SK-N-SH (cell line): ENCODE data around the gene EIF5B. TPM values are rescaled to one million over a fixed set of nuclear protein-coding genes. Genes with fewer than 3 reads are reported as not detected.
A peak's percentile ranks its signal among the peaks of the same experiment; 100 is the strongest.

Experiments
- CTCF ChIA-PET: fragments of 300-600, 350-600 bp; formaldehyde crosslinking; extraction: SDS; loops from one replicate; lab custom pipeline; 2021; lab: Yijun Ruan, JAX
- POLR2A ChIA-PET: fragments of 350-600 bp; sonication (Branson Sonifier 250); formaldehyde crosslinking; extraction: SDS; loops from one replicate; lab custom pipeline; 2020; ENCODE audit warnings: antibody characterized with exemption, inconsistent platforms; lab: Yijun Ruan, JAX
- DNase-seq: peaks from one replicate; pipeline ENCODE4 v3.0.0; 2012
- H2AFZ ChIP-seq: fragments of 200-600 bp; sonication (generic); 2 replicates; pipeline ENCODE4 v1.8.1; 2016; ENCODE audit warnings: antibody characterized with exemption, mild to moderate bottlenecking, low read depth
- H3F3A ChIP-seq: fragments of 200-600 bp; sonication (generic); replicated peaks from 2 replicates; pipeline ENCODE3; 2016; ENCODE audit warnings: antibody characterized with exemption, mild to moderate bottlenecking; ENCODE audit not compliant: insufficient read depth
- H3K27ac ChIP-seq, 2 experiments: fragments of 200-500 bp in 1 of 2; fragments of 200-600 bp in 1 of 2; sonication (Bioruptor generic) in 1 of 2; sonication (generic), shearing (Covaris generic) in 1 of 2; 2 replicates each; pipeline versions ENCODE4 v1.5.1 to v1.6.1; 2014 to 2016; ENCODE audit warnings: low read depth in 2 of 2, inconsistent platforms in 1 of 2, low read length in 1 of 2, mild to moderate bottlenecking in 1 of 2, mixed read lengths in 1 of 2
- H3K27me3 ChIP-seq: fragments of 200-600 bp; sonication (generic), shearing (Covaris generic); 2 replicates; pipeline ENCODE4 v1.6.1; 2016; ENCODE audit warnings: mixed run types; ENCODE audit not compliant: insufficient read depth
- H3K36me3 ChIP-seq, 2 experiments: fragments of 200-500 bp in 1 of 2; fragments of 200-600 bp in 1 of 2; sonication (Bioruptor generic) in 1 of 2; sonication (generic) in 1 of 2; replicated peaks in 1 of 2; 2 replicates each; pipeline versions ENCODE3 to v1.5.1; 2014 to 2016; ENCODE audit warnings: low read length in 1 of 2, mild to moderate bottlenecking in 1 of 2; ENCODE audit not compliant: insufficient read depth in 2 of 2, control insufficient read depth in 1 of 2
- H3K4me1 ChIP-seq, 2 experiments: fragments of 200-500 bp in 1 of 2; fragments of 200-600 bp in 1 of 2; sonication (Bioruptor generic) in 1 of 2; sonication (generic), shearing (Covaris generic) in 1 of 2; 2 replicates each; pipeline versions ENCODE4 v1.5.1 to v1.6.1; 2014 to 2016; ENCODE audit warnings: low read depth in 1 of 2, low read length in 1 of 2, mixed run types in 1 of 2; ENCODE audit not compliant: insufficient read depth in 2 of 2, control insufficient read depth in 1 of 2
- H3K4me2 ChIP-seq: fragments of 200-600 bp; sonication (generic), shearing (Covaris generic); 2 replicates; pipeline ENCODE4 v1.6.1; 2017; ENCODE audit warnings: mixed run types
- H3K4me3 ChIP-seq, 2 experiments: fragments of 200-500 bp in 1 of 2; fragments of 200-600 bp in 1 of 2; sonication (Bioruptor generic) in 1 of 2; sonication (generic), shearing (Covaris generic) in 1 of 2; 2 replicates each; pipeline versions ENCODE4 v1.5.1 to v1.8.1; 2014 to 2016; ENCODE audit warnings: low read depth in 2 of 2, inconsistent platforms in 1 of 2, low read length in 1 of 2, mild to moderate bottlenecking in 1 of 2, mixed read lengths in 1 of 2, moderate library complexity in 1 of 2
- H3K79me2 ChIP-seq: fragments of 200-600 bp; sonication (generic); 2 replicates; pipeline ENCODE4 v1.8.1; 2017; ENCODE audit warnings: mild to moderate bottlenecking; ENCODE audit not compliant: insufficient read depth
- H3K9ac ChIP-seq: fragments of 200-600 bp; sonication (generic); 2 replicates; pipeline ENCODE4 v1.6.1; 2017; ENCODE audit warnings: mixed run types
- H3K9me2 ChIP-seq: fragments of 200-600 bp; sonication (generic); 2 replicates; pipeline ENCODE4 v1.6.1; 2017; ENCODE audit warnings: mixed run types
- H3K9me3 ChIP-seq: fragments of 200-600 bp; sonication (generic); 2 replicates; pipeline ENCODE4 v1.6.1; 2017; ENCODE audit warnings: mixed run types, mild to moderate bottlenecking, moderate library complexity
- H4K20me1 ChIP-seq: fragments of 200-600 bp; sonication (generic); 2 replicates; pipeline ENCODE4 v1.6.1; 2017; ENCODE audit warnings: mild to moderate bottlenecking, mixed run types; ENCODE audit not compliant: insufficient read depth
- CHD2 ChIP-seq: fragments of 150-350 bp; IDR thresholded peaks from 2 replicates; pipeline ENCODE4 v1.6.1; 2018; ENCODE audit warnings: low read length; ENCODE audit not compliant: partially characterized antibody
- EP300 ChIP-seq, 2 experiments: IDR thresholded peaks; 2 replicates each; pipeline versions ENCODE4 v1.4.0 to v1.6.1; 2012; ENCODE audit warnings: borderline replicate concordance in 1 of 2, low read depth in 1 of 2, low read length in 1 of 2
- FOSL2 ChIP-seq: IDR thresholded peaks from 2 replicates; pipeline ENCODE4 v1.4.0; 2012; ENCODE audit warnings: low read depth, mild to moderate bottlenecking, moderate library complexity, borderline replicate concordance
- FOXJ3 ChIP-seq: sonication (generic); formaldehyde crosslinking; IDR thresholded peaks from 2 replicates; pipeline ENCODE4 v1.5.1; 2020; ENCODE audit warnings: mild to moderate bottlenecking, missing genetic modification reagents
- FOXM1 ChIP-seq: IDR thresholded peaks from 2 replicates; pipeline ENCODE4 v1.4.0; 2012; ENCODE audit warnings: low read depth, mild to moderate bottlenecking
- GABPA ChIP-seq: IDR thresholded peaks from 2 replicates; pipeline ENCODE4 v1.4.0; 2012; ENCODE audit warnings: low read depth, mild to moderate bottlenecking
- GATA2 ChIP-seq: sonication (generic); formaldehyde crosslinking; IDR thresholded peaks from 2 replicates; pipeline ENCODE4 v1.5.0; 2020; ENCODE audit warnings: mild to moderate bottlenecking, missing genetic modification reagents
- IRF3 ChIP-seq: fragments of 150-350 bp; IDR thresholded peaks from 2 replicates; pipeline ENCODE4 v1.6.1; 2016; ENCODE audit warnings: mild to moderate bottlenecking, low read depth, low read length
- JUND ChIP-seq: IDR thresholded peaks from 2 replicates; pipeline ENCODE4 v1.4.0; 2012
- MAX ChIP-seq: IDR thresholded peaks from 2 replicates; pipeline ENCODE4 v1.4.0; 2012; ENCODE audit warnings: low read depth
- MEF2A ChIP-seq: IDR thresholded peaks from 2 replicates; pipeline ENCODE4 v1.4.0; 2012; ENCODE audit warnings: low read depth, borderline replicate concordance
- MXI1 ChIP-seq: IDR thresholded peaks from 2 replicates; pipeline ENCODE4 v1.6.1; 2012; ENCODE audit warnings: mild to moderate bottlenecking, low read depth, low read length, improper control_type of control experiment
- NFIC ChIP-seq: IDR thresholded peaks from 2 replicates; pipeline ENCODE4 v1.4.0; 2012; ENCODE audit warnings: borderline replicate concordance
- RAD21 ChIP-seq: IDR thresholded peaks from 2 replicates; pipeline ENCODE4 v1.6.1; 2012; ENCODE audit warnings: mild to moderate bottlenecking, low read length
- REST ChIP-seq: IDR thresholded peaks from 2 replicates; pipeline ENCODE4 v1.6.1; 2012; ENCODE audit warnings: mild to moderate bottlenecking, low read depth, low read length, moderate library complexity
- RFX5 ChIP-seq: IDR thresholded peaks from 2 replicates; pipeline ENCODE4 v1.6.1; 2012; ENCODE audit warnings: mild to moderate bottlenecking, improper control_type of control experiment, low read length
- SIN3A ChIP-seq: IDR thresholded peaks from 2 replicates; pipeline ENCODE4 v1.6.1; 2012; ENCODE audit warnings: low read depth, mild to moderate bottlenecking, low read length, moderate library complexity, borderline replicate concordance
- SMC3 ChIP-seq: IDR thresholded peaks from 2 replicates; pipeline ENCODE4 v1.6.1; 2012; ENCODE audit warnings: low read depth, low read length, improper control_type of control experiment
- TAF1 ChIP-seq: IDR thresholded peaks from 2 replicates; pipeline ENCODE4 v1.6.1; 2012; ENCODE audit warnings: low read depth, mild to moderate bottlenecking, low read length, moderate library complexity, borderline replicate concordance
- USF2 ChIP-seq: fragments of 150-350 bp; IDR thresholded peaks from 2 replicates; pipeline ENCODE4 v1.6.1; 2017; ENCODE audit warnings: antibody characterized with exemption, low read length, low read depth, borderline replicate concordance
- YY1 ChIP-seq: IDR thresholded peaks from 2 replicates; pipeline ENCODE4 v1.4.0; 2012; ENCODE audit warnings: low read depth, mild to moderate bottlenecking
- ZBTB33 ChIP-seq: IDR thresholded peaks from 2 replicates; pipeline ENCODE4 v1.4.0; 2012; ENCODE audit warnings: low read depth, borderline replicate concordance
- WGBS: methylation state at CpG from one replicate; pipeline ENCODE4 v1.1.6; 2017; ENCODE audit warnings: low lambda C conversion rate; 5-methylcytosine and 5-hydroxymethylcytosine counted together
- polyA plus RNA-seq, 3 experiments: library from polyadenylated mRNA; depleted of rRNA; stranded (reverse); fragments of >200 nt; gene quantifications; 2 replicates each; pipeline ENCODE4 v1.2.3, GENCODE V29; 2012

The EIF5B gene
- 8.7 and 9.8 TPM in 2 replicates for polyA plus RNA-seq (2012; rRNA removed)
- 12.8 and 14.0 TPM in 2 replicates for polyA plus RNA-seq (2012; cell fraction: cytosol; rRNA removed)
- 10.5 and 20.5 TPM in 2 replicates for polyA plus RNA-seq (2012; cell fraction: nucleus; rRNA removed)

GRCh38 chr2:99337113-99338028, at the start of gene EIF5B:
Gene EIF5B (plus strand): TSS chr2:99337389. CDS start chr2:99337555, 166 bp downstream.
- CTCF ChIA-PET = interaction anchor here (0.6 to 4.1 kb wide), 33 partner anchors 10 to 1047 kb away, joined by 3 to 25 read pairs (median 4); partner anchors contain the start of genes LIPT1, MITD1, MRPL30 and REV1
- H3K9me3 ChIP-seq = no peaks in the 10 kb centered on the region
- H3K4me2 ChIP-seq = peak within 1 kb of the TSS; percentile 98
- H3K27ac ChIP-seq = peak within 1 kb of the TSS; percentile 82 to 91
- WGBS = under 1% methylated on average over 34 of the region's 87 CpGs
- no peaks in the 10 kb centered on the region for H3K27me3 ChIP-seq
- H3K4me1 ChIP-seq = peaks cover 0 to 6% of the 10 kb centered on the region in 2 experiments; a peak in 2 of 4 replicates
- H3K79me2 ChIP-seq = peaks cover 88% of the 10 kb centered on the region
- POLR2A ChIA-PET = interaction anchor here (1.2 to 2.2 kb wide), 5 partner anchors 62 to 196 kb away, joined by 3 to 8 read pairs (median 7); partner anchors contain the start of genes C2orf15, LIPT1, REV1 and TSGA10
- peak within 1 kb of the TSS; percentile 99 for H2AFZ ChIP-seq
- no peaks in the 10 kb centered on the region for H3K9me2 ChIP-seq
- H3K36me3 ChIP-seq = peaks cover 3 to 7% of the 10 kb centered on the region in 2 experiments
- DNase-seq = peak; percentile 94
- peak within 1 kb of the TSS; percentile 81 to 96 for H3K4me3 ChIP-seq
- H3F3A ChIP-seq = peaks cover 15% of the 10 kb centered on the region
- H3K9ac ChIP-seq = peak within 1 kb of the TSS; percentile 77
- H4K20me1 ChIP-seq = peaks cover 27% of the 10 kb centered on the region
- TF ChIP-seq RFX5 (no peak), GATA2 (no peak), SIN3A (peak; percentile 93), JUND (no peak), FOXJ3 (CRISPR knock-in tag) (no peak), TAF1 (peak; percentile 86), GABPA (peak; percentile 61), FOXM1 (no peak), MXI1 (peak; percentile 95), SMC3 (peak; percentile 32; the same call in 1 of the 2 replicates), RAD21 (no peak; the same call in 1 of the 2 replicates), NFIC (no peak), MAX (peak; percentile 92), USF2 (no peak), REST (peak; percentile 12; the same call in 1 of the 2 replicates), YY1 (no peak), FOSL2 (no peak), ZBTB33 (peak; percentile 86; the same call in 1 of the 2 replicates), MEF2A (no peak), CHD2 (peak; percentile 93), EP300 (IDR thresholded peaks at IDR 0.05; ENCODE audit: borderline replicate concordance in 1 of 2, low read depth in 1 of 2, low read length in 1 of 2) (no peak), IRF3 (no peak)
